Stimulated activated CD8-positive, alpha-beta memory T cell treated with anti-CD3 and anti-CD28 coated beads, Interleukin-4, amount 100 ng/mL, for 24 hours (primary cell): Measurements from ENCODE around the gene POLR2M.

Source experiments
- DNase-seq: peaks from one replicate; pipeline ENCODE4 v3.0.0-alpha.2; 2020; ENCODE audit warnings: low read depth

Gene POLR2M

DNA sequence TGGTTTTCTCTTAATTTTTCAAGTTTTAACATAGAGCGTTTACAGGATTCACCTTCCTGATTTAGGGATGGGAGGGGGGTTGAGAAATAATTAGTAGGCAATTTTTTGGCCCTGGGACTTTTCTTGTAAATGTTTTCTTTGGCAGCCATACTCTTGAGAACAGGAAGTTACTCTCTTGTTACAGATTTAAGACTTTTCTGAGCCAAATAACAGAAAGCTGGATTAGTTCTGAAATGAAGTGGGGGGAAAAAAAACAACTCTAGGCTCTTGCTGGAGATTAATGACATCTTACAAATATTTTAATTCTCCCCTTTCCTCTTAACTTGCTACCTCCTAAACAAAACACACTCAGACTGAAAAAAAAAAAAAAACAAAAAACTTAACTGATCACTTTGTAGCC is 13.8 kb upstream of the POLR2M start:
- DNase-seq = no peak

DNA sequence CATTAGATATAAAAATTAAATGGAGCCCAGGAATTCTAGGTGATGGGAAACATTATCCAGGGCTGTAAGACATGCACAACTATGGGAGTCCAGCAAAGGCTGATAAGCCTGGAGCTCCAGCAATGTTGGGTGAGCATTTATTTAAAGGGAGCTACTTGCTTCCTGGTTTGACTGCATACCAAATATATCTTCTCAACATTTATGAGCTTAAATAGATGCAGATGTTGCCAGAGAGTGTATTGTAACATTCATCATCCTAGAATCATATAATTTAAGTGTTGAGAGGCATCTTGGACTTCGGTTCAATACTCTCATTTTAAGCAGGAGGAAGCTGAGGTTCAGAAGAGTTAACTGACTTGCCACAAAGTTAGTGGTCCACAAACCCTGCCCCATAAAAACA is 12.2 kb upstream of the POLR2M start:
- DNase-seq = no peak

DNA sequence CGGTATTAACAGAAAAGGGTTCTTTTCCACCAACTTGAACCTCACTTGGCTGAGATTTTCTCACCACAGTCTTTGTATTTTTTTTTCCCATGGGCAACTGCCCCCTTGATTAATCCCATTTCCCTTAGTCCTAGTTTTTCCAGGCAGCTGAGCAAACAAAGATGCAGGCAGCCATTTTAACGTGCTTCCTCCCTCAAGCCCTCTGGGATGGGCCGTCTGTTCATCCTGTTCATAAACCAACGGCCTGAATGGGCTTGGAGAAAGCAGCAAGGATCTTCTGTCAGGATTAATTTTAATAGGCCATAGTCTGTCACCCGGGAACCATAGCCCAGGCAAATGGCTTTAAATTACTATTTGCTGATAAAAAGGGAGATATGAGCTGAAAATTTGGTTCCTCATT is 10.4 kb upstream of the POLR2M start:
- no peak for DNase-seq

DNA sequence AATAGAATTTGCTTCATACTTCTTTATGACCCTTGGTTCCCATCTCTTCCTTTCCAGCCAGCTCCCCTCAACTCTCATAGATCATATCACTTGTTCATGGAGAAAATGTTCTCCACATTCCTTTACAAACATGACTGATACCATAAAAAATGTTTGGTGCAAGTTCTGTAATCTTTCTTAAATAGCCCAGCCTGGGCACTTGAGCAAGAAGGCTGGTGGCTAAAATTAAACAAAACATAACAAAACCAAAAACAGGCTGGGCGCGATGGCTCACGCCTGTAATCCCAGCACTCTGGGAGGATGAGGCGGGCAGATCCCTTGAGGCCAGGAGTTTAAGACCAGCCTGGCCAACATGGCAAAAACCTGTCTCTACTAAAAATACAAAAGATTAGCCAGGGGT is 8.9 kb upstream of the POLR2M start:
- DNase-seq = no peak

DNA sequence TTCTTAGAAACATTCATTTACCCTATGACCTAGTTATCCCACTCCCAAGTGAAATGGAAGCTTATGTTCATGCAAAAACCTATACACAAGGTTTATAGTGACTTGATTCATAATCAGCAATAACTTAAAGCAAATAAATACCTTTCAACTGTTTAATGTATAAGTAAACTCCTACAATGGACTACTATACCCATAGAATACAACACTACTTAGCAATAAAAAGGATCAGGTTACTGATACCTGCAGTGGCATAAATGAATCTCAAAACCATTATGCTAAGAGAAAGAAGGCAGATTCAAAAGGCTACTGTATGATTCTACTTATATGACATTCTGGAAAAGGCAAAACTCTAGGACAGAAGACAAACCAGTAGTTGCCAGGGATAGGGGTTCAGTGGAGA is 8.3 kb upstream of the POLR2M start:
- DNase-seq = no peak

DNA sequence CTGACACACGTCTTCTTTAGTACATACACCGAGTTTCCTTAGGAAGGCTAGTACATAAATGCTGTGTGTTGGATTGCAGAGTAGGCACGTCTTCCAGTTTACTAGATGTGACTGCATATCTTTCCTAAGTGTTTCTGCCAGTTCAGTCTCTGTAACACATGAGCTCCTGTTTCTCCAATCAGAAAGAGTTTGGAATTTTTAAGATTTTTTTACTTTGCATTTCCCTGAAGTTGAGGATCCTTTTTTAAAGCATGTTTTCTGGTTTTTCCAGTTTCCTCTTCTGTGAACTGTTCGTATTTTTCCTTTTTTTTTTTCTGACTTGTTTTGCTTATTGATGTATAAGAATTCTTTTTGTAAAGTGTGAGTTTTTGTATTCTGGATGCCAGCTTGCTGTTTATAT is 7.5 kb upstream of the POLR2M start:
- no peak for DNase-seq

DNA sequence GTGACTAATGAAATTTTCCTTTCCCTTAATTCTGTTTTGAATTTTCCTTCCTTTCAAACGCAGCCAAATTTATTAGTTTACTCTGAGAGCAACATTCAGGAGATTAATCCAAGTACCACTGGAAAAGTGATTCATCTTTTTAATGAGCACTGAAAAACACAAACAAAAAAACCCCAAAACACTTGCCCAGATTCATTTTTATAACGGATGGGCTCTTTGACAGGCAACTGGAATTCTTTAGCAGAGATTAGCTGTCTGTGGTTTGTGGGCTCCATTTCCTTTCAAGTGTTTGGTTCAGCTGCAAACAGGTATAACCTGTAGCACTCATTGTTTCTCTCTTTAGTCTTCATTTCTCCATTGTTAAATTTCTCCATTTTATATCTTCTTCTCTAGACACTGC is 3.1 kb upstream of the POLR2M start:
- DNase-seq = no peak

DNA sequence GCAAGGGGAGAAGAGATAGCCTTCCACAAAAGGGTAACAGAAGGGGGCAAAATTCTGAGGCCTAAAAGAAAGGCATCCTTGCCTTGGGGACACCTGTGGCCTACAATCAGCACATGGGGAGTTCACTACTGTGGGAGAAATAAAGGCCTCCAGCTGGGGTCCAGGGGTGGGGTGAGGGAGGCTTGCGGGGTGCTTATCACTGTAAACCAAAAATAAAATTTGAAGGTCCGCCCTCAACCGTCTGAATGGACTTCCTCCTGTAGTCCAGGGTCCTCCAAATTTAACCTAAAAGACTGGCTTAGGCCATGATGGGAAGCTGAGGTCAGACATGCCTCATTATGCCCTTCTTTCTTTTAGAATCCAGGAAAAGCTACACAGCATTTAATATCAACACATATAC is 2.1 kb upstream of the POLR2M start:
- DNase-seq = no peak

DNA sequence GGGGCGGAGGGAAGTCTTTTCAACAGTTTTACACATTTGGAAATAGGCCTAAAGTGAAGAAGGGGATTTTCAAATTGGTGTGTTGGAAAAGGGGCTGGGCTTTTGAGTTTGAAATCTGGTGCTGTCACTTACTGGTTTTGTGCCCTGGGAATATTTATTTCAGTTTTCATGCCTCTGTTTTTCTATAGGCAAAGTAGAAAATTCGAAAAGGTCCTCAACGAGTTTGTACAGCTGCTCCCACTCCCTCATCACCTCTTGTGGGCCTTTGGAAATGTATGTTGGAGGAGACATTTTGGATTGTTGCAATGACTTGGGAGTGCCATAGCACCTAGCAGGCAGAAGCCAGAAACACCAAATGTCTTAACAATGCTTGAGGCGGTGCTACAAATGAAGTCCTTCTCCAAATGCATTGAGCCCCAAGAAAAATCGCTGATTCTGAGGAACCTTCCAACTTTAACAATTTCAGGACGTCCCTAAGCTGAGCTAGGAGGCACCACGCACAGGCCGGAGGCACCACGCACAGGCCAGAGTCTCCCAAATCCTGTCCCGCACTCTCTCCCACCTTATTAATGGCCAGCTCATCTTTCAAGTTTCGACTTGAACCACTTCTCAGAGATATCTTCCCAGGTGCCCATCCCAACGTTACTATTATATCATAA is 639 bp upstream of the POLR2M start:
- DNase-seq = no peak

DNA sequence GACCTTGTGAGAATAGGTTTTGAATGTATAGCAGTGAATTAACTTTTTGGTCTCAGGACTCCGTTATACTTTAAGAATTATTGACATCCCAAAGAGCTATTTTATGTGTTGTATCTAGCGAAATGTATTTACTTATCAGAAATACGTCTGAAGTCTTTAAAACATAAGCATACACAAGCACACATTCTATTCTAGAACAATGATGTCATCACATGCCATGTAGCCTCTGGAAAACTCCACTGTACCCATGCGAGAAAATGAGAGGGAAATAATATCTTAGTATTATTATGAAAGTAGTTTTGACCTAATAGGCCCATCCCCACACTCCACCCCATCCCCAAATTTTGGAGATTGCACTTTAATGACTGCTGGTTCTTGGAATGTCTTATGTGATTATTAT is 1.5 kb downstream of the POLR2M start:
- no peak for DNase-seq

DNA sequence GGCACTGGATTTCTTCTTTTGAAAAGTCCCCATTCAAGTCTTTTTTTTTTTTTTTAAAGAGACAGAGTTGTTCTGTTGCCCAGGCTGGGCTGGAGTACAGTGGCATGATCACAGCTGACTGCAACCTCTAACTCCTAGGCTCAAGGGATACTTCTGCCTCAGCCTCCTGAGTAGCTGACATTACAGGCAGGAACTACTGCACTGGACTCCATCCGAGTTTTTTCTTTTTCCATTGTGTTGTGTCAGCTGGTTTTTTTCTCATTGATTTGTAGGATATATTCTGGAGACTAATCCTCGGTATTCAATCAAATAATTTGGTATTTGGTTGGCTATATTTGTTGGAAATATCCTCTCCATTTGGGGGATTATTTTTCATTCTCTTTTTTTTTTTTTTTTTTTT is 11.8 kb downstream of the POLR2M start:
- DNase-seq = no peak

DNA sequence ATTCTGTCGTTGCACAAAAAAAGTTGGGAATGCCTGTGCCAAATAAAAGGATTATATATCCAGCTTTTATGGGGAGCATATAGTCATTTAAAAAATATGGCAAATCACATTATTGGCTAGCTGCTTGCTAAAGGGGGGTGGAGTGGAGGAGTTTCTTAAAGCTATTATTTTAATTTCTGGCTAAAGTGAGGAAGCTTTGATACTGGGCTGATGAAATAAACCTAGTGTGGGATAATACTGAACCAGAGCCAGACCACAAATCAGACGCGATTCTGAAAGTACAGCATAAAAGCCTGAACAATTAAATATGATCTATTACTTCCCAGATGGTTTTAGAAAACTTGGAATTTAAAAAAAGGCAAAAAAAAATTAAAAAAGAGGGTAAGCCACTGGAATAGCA is 14.4 kb downstream of the POLR2M start:
- no peak for DNase-seq

DNA sequence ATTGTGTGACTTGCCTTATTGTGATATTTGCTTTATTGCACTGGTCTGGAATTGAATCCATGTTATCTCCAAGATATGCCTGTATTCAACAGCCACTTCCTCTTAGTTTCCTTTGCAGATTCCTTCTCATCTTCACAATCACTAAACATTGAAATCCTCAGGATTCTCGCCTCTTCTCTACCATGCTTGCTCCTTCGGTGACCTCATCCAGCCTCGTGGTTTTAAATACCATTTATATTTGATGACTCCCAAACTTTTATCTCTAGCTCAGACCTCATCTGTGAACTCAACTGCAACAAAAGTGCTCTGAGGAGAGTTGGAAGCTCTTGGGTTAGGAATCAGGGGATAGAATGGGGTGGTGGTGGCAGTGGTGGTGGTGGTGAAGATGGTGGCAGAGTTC is 19.9 kb downstream of the POLR2M start:
- DNase-seq = no peak

DNA sequence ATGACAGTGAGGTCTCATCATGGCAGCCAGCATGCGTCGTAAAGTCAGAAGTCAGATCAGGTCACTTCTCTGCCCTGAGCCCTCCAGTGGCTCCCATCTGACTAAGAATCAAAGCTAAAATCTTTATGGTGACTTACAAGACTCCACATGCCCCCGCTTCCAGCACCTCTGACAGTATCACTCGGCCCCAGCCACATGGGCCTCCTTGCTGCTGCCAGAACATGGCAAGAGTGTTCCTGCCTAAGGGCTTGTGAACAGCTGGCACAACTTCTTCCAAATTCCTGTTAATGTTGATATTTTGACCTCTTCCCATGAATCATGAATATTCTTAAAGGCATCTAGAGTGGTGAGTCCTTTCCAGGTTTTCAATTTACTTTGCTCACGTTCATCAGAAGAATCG is 20.5 kb downstream of the POLR2M start:
- no peak for DNase-seq

DNA sequence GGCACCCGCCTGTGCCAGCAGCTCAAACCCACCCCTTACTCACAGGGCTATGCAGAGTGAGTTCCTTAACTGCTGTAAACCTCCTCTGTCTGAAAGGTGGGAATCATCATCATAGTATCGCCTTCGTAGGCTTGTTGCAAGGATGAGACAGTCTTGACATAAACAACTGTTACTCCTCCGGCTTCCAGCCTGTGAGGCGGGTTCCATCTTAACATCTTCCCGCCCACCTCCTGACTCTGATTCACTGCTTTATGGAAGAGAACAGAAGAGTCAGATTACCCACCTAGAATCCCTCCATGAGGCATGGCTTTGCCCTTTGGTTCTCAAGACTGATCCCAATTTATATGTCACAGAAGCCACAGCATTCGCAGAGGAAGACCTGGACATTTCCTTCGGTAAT is 21.9 kb downstream of the POLR2M start:
- no peak for DNase-seq

DNA sequence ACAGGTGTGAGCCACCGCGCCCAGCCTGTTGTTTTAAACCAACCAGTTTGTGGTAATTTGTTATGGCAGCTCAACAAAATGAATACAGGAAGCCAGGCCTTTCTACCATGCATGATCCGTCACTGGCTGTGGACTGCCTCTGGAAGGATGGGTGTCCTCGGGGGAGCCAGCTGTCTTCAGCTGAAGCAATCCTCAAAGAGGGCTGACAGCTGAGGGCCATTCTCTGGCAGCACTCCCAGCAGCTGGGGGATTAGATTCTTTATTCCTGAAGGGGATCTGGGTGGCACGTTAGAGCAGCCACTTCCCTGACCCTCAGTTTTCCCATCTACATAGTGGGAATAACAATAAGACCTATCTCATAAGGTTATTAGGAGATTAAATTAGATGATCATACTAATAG is 24.4 kb downstream of the POLR2M start:
- DNase-seq = no peak

DNA sequence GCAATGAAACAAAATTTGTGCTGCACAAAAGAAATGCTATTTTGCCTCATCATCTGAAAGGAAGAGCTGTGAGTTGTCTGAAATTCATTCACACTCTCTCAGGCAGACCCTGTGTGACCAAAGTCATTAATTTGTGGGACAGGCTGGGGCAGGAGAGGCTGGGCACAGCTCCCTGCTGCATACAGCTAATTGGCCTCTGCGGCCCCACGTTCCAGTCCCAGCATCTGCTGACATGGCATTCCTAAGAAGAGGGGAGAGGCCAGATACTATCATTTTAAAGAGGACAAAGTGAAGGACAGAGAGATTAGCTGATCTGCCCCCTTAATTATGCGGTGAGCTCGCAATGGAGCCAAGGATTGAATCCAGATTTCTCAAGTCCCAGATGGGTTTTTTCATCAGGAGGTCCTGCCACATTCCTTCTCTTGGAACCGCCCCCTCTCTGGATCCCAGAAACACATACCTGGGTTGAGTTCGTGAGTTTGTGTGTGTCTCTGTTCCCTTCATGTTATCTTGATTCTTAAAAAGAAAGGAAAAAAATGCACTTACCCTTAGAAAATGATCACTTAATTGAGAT is 25.1 kb downstream of the POLR2M start:
- no peak for DNase-seq

DNA sequence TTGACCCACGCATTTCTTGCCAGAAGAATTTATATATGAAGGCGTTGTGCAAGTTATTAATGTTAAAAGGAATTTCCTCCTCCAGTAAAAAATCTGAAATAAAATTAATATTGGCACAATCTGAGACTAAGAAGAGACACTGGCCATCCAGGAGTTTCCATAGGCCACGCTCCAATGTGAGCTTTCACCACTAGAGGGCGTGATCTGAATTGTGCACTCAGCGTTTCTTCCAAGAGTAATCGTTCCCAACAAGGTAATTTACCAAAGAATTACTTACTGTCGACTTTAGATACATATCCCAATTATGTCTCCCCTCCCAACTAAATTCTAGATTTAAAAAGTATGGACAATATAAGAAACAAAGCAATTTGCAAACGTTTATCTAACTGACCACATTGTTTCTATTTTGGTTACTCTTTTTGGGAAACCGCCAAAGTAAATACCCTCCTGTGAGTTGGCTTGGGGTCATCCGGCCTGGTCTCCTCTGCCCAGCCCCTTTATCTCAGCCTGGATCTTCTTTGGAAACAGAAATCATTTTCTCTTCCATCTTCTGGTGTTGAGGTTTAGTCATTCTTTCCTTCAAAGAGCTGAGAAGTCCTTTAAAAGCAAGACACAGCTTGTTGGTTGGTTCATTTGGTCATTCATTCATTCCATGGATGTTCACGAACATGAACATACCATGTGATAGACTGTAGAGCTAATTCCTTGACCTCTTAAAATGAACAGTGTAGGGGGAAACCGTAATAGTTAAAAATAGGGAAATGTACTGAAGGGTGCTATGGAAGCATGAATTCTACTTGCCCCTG is 26.2 kb downstream of the POLR2M start:
- peak; percentile 15 for DNase-seq

DNA sequence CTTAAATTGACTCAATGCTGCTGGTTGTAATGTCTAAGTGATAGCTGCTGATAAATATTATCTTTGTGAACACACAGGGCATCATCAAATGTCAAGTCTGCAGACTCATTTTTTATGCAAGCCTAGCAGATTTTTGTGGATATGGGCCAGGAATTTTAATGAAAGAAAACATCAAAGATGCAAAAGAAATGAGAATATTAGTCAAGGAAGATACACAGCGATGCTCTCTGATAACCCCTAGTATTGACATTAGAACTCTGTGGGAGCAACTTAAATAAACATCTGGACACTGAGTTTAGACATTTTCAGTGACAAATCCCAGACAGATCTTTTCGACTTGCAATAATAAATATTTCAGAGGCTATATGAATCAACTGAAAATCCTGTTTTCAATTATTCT is 28.3 kb downstream of the POLR2M start:
- no peak for DNase-seq

DNA sequence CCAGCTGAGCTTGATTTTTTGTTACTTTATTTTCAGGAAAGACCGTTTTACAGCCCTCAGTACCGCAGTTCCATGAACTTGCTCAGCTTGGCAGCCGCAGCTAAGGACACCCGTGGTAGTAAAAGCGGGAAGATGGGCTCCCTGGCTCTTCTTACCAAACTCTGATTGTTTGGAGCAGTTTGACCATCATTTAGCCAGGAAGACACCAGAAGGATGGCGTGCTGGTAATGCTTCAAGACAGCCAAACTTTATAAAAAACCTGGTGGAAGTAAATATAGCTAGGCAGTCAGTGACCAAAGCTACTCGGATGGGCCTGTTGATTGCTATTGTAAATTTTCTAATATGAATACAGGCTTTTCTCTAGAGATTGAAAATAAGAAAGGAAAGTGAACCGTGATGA is 28.9 kb downstream of the POLR2M start:
- no peak for DNase-seq

DNA sequence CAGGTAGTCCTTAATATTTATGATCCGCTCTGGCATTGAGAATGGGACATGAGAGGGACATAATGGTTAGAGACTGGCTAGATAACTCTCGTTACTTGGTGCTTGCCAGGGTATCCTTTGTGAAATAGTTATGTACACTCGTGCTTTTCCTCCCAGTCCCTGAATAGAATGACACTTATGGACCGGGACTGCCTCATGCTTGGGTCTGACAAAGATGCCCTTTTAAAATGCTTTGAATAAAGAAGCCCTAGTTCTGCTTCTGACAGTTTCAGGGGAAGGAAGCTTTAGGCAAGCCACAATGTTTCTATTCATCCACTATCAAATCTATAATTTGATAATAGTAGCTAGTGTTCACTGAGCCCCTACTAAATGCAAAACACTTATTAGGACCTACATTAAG is 29.4 kb downstream of the POLR2M start:
- no peak for DNase-seq

DNA sequence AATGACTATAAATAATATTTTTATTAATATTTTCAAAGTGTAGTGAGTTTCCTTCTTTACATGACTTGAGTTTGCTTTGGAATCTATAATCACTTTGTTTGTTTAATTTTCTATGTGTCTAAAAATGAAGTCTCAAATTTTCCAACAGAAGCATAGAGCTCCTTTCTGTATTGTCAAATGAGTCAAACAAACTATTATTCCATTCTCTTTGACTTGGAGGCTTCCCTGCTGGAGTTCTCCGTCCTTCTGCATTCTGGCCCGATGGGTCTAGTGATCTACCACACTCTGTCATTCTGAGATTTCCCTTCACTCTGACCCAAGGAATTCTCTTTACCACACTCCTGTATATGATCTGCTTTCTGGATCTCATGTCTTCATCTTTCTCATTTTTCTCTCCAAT is 30.1 kb downstream of the POLR2M start:
- DNase-seq = no peak

DNA sequence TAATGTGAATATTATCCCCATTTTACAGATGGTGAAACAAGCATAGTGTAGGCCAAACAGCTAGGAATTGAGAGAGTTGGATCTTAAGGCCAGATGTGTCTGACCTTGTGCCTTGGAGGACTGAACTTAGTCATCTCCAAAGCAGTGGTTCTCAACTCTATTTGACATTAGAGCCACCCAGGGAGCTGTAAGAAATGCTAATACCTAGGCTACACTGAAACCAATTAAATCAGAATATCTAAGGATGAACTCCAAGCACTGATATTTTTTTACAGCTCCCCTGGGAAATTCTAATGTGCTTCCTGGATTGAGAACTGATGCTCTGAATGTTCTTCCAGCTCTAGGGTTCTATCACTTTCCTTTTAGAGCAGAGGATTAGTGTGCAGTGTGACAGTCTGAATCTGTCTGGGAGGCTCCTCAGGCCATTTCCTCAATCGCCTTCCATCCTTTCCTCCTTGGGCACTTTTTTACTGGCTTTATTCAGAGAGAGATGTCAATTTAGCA is 32.3 kb downstream of the POLR2M start:
- DNase-seq = no peak

DNA sequence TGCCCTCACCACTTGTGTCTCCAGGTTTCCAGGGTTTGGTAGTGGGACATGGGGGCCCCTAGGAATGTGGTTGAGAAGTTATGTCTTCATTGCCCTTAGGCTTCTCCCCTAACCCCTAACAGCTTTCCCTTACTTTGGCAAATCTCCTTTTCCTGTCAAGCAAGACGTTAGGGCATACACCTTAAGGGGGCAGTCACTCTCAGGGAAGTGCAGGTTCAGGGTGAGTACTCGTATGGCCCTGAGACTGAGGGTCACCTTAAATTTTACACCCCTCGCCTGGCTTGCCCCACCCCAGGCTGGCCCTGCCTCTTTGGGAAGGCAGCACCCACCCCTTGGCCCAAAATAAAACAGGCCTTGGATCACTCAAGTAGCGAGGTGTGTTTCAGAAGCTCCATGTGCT is 33.5 kb downstream of the POLR2M start:
- DNase-seq = no peak
